ENCODE data around the gene LGALS7. TPM values are rescaled to one million over a fixed set of nuclear protein-coding genes. Genes with fewer than 3 reads are reported as not detected.

The LGALS7 gene
- total RNA-seq, 1 donor from 2014 or later = not detected

GRCh38 chr19:38721496-38721895 is 51.8 kb downstream of the LGALS7 start:
- Mint-ChIP-seq H3K4me3 (no peak overlapping the region), H3K9me3 (no peaks in the 10 kb centered on the region), H3K27ac (no peak overlapping the region), H3K4me1 (peaks cover 3% of the 10 kb centered on the region), H3K27me3 (ENCODE audit: insufficient read depth, low read depth) (peaks cover 3% of the 10 kb centered on the region), H3K36me3 (peaks cover 7% of the 10 kb centered on the region)
- Histone ChIP-seq H3K9ac (no peak overlapping the region), H3K9me3 (ENCODE audit: low read depth) (no peaks in the 10 kb centered on the region), H3K36me3 (no peaks in the 10 kb centered on the region), H3K4me1 (no peaks in the 10 kb centered on the region), H3K27ac (no peak overlapping the region), H2AFZ (replicated peaks) (no peak overlapping the region), H3K79me2 (ENCODE audit: low read depth) (no peaks in the 10 kb centered on the region), H4K20me1 (ENCODE audit: low read depth) (no peaks in the 10 kb centered on the region), H3K27me3 (no peaks in the 10 kb centered on the region), H3F3A (ENCODE audit: low read depth) (no peaks in the 10 kb centered on the region), H3K4me3 (no peak overlapping the region), H3K4me2 (no peak overlapping the region)
- DNase-seq (ENCODE audit: low spot score) = no peak
- no peak for TF ChIP-seq CTCF (IDR thresholded peaks at IDR 0.05)
- no peak for TF ChIP-seq EZH2phosphoT487 (IDR thresholded peaks at IDR 0.05)
- no peak for TF ChIP-seq EZH2 (IDR thresholded peaks at IDR 0.05)

Small RNAs within 50 kb of the gene (small RNA-seq; reads per million reads assigned to genes)
- gene RNU6-140P = not detected

Other genes with a start within 250 kb of the LGALS7 start
- 1.9 and 3.6 TPM in 2 replicates for gene MAP4K1, start 155.6 kb downstream of the LGALS7 start, total RNA-seq (ENCODE audit: low replicate concordance)
- 261 and 432 TPM in 2 replicates for gene EIF3K, start 154.3 kb downstream of the LGALS7 start, total RNA-seq (ENCODE audit: low replicate concordance)
- gene ACTN4, start 125.9 kb downstream of the LGALS7 start, total RNA-seq (ENCODE audit: low replicate concordance) = 127 and 233 TPM in 2 replicates
- gene CAPN12, start 29.0 kb downstream of the LGALS7 start, total RNA-seq (ENCODE audit: low replicate concordance) = 1.0 and 4.9 TPM in 2 replicates
- not detected in 2 replicates for gene LGALS7B, start 15.7 kb upstream of the LGALS7 start, total RNA-seq (ENCODE audit: low replicate concordance)
- 0.31 TPM in 1 of 2 replicates, not detected in the other for gene LGALS4, start 39.4 kb upstream of the LGALS7 start, total RNA-seq (ENCODE audit: low replicate concordance)
- 52.2 and 92.9 TPM in 2 replicates for gene ECH1, start 58.3 kb upstream of the LGALS7 start, total RNA-seq (ENCODE audit: low replicate concordance)
- gene HNRNPL, start 76.5 kb upstream of the LGALS7 start, total RNA-seq (ENCODE audit: low replicate concordance) = 436 and 583 TPM in 2 replicates
- 4.7 and 5.4 TPM in 2 replicates for gene RINL, start 104.8 kb upstream of the LGALS7 start, total RNA-seq (ENCODE audit: low replicate concordance)
- gene SIRT2, start 126.1 kb upstream of the LGALS7 start, total RNA-seq (ENCODE audit: low replicate concordance) = 10.9 and 15.2 TPM in 2 replicates
- gene NFKBIB, start 126.5 kb upstream of the LGALS7 start, total RNA-seq (ENCODE audit: low replicate concordance) = 8.3 and 11.5 TPM in 2 replicates
- gene CCER2, start 138.7 kb upstream of the LGALS7 start, total RNA-seq (ENCODE audit: low replicate concordance) = 1.1 and 1.3 TPM in 2 replicates
- gene SARS2, start 157.2 kb upstream of the LGALS7 start, total RNA-seq (ENCODE audit: low replicate concordance) = 45.8 and 63.6 TPM in 2 replicates
- 9.2 and 23.9 TPM in 2 replicates for gene MRPS12, start 157.4 kb upstream of the LGALS7 start, total RNA-seq (ENCODE audit: low replicate concordance)
- 8.3 and 24.9 TPM in 2 replicates for gene FBXO17, start 202.2 kb upstream of the LGALS7 start, total RNA-seq (ENCODE audit: low replicate concordance)

Data from neural progenitor cell (in vitro differentiated cells).